Activated CD4-positive, alpha-beta T cell treated with anti-CD3 and anti-CD28 coated beads, Interleukin-2, amount 50 U/mL, for 1 hour (primary cell): ENCODE results near the gene CCR3.

Experiments used
- DNase-seq: peaks from one replicate; pipeline ENCODE4 v3.0.0-alpha.2; 2020

CCR3 gene

DNA sequence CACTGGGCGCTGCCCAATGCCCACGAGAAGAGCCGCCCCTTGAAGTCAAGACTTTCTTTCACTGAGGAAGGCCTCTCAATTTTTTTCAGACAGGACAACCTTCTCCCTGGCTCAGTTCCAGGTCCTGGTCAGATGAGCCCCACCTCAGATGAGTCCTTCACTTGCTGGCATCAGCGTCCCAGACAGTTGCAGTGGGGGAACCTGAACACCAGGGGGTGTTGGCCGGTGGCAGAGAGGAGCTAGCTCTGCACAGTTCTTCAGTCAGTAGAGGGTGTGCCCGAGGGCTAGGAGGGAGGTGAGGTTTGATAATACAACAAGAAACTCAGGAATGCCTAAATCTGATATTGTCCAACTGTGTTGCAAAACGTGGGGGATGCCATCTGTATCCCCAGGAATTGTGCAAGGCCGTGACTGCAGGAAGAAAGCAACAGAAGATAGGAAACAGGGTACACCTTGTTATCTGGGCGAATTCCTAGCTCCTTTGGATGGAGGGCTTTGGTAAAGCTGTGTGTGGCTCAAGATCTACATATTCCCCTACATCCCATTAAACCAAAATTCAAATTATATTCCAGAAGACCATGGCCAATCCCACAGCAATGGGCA, 34.3 kb downstream of the CCR3 start:
- peak; percentile 70 for DNase-seq

DNA sequence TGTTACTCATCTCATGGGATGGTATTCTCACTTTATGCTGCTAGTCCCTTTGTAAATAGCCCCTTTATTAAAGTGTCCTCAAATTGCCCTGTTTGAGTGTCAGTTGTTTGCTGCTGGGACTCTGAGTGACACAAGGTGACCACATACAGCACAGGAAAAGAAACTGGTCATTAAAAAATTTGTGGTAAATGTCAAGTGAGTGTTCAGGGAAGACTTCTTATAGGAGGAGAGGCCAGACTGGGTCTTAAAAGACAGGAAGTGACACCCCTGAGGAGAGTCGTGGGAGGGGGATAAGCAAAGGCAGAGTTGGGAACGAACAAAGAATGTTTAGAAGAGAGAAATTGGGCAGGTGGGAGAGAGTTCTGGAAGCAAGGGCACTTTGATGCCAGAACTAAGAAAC, 35.2 kb downstream of the CCR3 start:
- no peak for DNase-seq

- DNase-seq = no peak
These were observed 36.8 kb downstream of the CCR3 start for GRCh38 chr3:46278816-46279672.

GRCh38 chr3:46280105-46280797, 38.0 kb downstream of the CCR3 start:
- peak; percentile 20 for DNase-seq

GRCh38 chr3:46281551-46281950, 39.3 kb downstream of the CCR3 start:
- no peak for DNase-seq

DNA sequence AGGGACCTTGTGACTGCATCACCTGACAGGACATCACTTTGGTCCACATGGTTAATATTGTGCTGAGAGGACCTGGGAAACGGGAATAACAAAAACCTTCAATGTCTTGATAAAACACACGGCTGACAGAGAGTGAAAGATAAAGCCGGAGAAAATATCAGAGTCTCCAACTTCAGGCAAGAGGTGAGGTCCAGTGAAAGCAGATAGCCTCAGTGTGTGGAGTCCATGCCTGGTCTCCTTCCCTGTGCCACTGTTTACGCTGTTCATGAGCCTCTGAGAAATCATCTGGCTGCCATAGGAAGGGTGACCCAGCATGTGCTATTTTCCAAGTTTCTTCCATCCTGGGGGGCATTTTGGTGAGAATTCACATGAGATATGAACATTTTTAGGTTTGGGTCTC, 39.8 kb downstream of the CCR3 start:
- no peak for DNase-seq

DNA sequence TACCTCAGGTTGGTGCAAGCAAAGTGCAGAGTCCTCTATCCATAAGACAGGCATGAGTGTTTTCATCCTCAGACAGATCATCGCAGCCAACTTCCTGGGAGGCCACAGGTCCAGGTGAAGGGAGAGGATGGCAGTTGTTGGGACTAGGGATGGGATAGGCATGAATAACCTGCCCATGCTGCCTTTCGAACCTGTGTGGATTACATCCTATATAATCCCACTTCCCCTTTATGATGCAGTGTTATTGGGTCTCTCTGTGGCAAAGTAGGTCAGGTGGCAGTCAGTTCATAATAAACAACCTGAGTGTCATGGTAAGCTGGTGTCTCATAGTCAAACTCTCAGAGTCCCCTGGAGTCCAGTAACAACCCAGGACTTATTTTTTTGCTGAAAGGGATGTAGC, 40.4 kb downstream of the CCR3 start:
- no peak for DNase-seq

- no peak for DNase-seq
These were observed 41.7 kb downstream of the CCR3 start for GRCh38 chr3:46283881-46284450.

DNA sequence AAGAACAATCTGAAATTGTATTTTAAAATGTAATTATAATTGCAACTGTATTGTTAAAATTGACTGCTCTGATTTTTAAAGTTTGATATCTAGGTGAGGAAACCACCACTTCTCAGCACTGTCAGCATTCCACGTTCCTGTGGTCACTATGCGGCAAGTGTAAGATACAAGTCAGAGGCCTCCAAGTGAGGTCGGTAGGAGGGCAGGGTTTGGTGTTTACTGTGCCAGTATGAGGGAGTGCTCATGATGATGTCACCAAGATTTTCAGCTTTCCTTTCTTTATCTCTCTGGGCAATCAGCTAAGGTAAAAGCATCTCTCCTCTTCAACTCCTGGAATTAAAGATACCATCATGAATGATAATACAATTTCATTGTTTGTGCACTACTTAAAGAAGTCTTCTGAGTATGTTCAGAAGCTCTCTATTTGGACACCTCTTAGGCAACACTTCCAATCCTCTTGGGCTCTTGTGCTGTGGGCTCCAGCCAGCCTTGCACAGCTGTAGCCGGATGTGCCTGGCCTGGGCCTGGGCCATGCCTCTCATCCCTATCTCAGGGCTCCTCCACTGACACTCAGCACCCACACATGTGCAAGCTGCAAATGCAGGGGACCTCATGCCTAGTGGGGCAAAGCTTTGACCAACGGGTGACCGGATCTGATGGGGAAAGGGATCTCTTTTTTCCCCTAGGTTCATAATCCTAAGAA, 42.9 kb downstream of the CCR3 start:
- DNase-seq = no peak

DNA sequence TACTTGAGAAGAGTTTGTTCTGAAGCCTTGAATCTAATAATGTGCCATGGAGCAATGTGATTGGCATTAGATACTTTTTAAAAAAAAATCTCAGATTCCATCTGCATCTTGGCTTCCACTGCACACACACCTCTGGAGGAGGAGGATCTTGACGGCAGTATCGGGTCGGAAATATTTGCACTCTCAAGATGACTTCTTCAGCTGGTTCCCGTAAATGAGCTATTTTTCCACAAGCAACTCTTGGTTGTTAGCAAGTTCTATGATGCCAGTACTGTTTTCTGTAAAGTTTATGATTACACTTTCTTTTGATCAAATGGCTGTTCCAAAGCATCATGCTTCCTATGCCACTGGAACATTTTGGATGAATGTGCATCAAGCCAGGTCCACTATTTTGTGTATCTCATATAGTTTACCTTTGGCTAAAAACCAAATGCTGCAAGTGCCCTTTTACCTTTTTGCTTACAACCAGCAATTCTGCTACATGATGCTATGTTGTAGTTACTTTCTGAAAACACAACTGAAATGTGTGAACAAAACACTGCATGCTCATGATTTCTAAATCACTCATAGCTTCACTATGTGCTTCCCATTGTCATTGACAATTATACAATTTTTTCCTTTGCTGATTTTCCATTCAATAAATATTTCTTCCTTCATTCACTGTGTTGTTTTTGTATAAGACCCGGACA, 43.8 kb downstream of the CCR3 start:
- DNase-seq = no peak

GRCh38 chr3:46286947-46287565, 44.8 kb downstream of the CCR3 start:
- no peak for DNase-seq

DNA sequence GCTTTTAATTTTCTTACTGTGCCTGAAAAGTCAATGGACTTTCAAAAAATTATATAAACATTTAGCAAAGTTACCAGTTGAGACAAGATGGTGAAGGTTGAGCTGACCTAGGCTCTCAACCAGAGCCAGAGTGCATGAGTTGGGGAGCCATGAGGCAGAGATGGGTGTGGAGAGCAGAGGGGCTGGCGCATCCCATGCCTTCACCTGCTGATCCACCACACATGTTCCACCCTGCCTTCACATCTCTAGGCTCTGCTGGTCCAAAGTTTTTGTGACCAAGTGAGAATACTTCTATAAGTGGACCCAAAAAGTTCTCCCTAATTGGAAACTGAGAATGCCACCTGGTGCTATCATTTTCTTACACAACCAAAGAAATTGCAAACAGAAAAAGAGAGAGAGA, 47.3 kb downstream of the CCR3 start:
- DNase-seq = no peak

DNA sequence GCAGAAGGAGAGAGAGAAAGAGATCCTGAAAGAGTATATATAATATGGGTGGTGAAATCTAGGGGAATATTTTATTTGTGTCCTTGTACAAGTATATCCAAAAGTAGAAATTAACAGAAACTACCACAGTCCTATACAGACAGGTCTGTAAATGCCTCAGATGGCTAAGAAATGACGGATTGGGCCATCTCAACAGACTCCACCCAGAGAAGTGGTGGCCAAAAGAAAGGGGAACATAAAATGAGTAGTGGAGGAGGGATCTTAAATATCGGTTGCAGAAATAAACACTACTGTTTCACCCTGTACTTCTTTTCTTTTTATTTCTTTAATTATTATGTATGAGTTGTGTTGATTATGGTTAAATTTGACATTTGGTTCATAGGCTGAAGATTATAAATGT, 47.7 kb downstream of the CCR3 start:
- no peak for DNase-seq

- DNase-seq = no peak
These were observed 48.8 kb downstream of the CCR3 start for GRCh38 chr3:46291046-46291445.

- DNase-seq = no peak
These were observed 50.9 kb downstream of the CCR3 start for GRCh38 chr3:46293035-46293724.

GRCh38 chr3:46293991-46294833, 52.0 kb downstream of the CCR3 start:
- DNase-seq = no peak

DNA sequence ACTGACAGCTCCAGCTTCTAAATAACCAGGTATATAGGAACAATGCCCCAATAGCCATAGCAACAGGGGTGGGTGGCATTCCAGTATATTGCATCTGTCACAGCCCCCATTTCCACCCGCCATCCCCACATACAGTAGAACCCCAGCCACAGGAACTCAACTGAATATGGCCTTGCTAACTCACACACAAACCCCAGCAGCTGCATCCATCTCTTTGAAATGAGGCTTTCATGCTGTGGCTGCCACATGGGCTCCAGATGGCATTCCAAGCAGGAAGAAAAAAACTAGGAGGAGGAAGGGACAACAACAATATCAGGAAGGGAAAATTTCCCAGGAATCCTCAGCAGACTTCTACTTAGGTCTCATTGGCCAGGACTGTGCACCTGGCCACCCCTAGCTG, 54.6 kb downstream of the CCR3 start:
- no peak for DNase-seq

GRCh38 chr3:46297658-46298423, 55.6 kb downstream of the CCR3 start:
- DNase-seq = no peak

DNA sequence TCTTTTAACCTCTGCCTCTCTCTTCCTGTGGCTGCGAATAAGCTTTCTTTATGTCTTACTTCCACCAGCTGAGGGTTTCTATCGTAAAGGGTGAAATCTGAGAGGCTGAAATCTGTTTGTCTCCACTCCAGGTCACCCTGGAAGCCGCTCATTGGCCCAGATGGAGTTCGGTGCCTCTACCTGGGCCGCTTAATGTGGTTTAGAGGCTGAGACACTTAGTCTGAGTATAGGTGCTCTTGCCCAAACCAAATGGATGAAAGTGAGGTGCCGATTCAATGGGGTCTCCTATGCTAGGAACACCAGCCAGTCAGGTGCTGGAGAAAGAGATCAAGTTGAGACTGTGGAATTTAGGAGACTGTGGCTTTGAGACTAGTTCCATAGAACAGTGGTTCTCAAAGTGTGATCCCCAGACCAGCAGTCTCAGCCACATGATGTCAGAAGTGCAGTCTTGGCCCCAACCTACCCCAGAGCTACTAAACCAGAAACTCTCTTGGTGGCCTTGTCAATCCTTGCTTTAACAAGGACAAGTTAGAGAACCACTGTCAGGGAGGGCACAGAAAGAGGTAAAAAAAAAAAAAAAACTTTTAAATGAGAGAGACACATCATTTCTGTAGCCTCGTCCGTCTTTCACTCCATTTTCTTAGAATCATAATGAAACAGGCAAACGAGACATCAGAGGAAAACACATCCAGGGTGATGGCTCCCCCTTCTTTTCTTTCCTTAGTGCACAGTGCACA, 56.8 kb downstream of the CCR3 start:
- no peak for DNase-seq
